Measurements from ENCODE around the gene WNT5A. TPM values are rescaled to one million over a fixed set of nuclear protein-coding genes. Genes with fewer than 3 reads are reported as not detected.

WNT5A gene
- total and polyA plus RNA-seq, 2 of the 4 experiments (the other 2 are of a cell fraction) = 224 to 231 TPM

GRCh38 chr3:55481744-55482495 is 5.2 kb downstream of the WNT5A start (continued):
- TF ChIP-seq, protein P1, sequence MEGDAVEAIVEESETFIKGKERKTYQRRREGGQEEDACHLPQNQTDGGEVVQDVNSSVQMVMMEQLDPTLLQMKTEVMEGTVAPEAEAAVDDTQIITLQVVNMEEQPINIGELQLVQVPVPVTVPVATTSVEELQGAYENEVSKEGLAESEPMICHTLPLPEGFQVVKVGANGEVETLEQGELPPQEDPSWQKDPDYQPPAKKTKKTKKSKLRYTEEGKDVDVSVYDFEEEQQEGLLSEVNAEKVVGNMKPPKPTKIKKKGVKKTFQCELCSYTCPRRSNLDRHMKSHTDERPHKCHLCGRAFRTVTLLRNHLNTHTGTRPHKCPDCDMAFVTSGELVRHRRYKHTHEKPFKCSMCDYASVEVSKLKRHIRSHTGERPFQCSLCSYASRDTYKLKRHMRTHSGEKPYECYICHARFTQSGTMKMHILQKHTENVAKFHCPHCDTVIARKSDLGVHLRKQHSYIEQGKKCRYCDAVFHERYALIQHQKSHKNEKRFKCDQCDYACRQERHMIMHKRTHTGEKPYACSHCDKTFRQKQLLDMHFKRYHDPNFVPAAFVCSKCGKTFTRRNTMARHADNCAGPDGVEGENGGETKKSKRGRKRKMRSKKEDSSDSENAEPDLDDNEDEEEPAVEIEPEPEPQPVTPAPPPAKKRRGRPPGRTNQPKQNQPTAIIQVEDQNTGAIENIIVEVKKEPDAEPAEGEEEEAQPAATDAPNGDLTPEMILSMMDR (conservative IDR thresholded peaks at IDR 0.05; ENCODE audit: low read depth, low read length) = peak; percentile 23; the same call in 1 of the 2 replicates
- TF ChIP-seq BHLHE40 (IDR thresholded peaks at IDR 0.05; ENCODE audit: low read depth, low read length) (no peak), CHD1 (IDR thresholded peaks at IDR 0.05; ENCODE audit: low read depth, low read length) (no peak), RFX5 (IDR thresholded peaks at IDR 0.05; ENCODE audit: low read depth, low read length) (no peak), MAZ (IDR thresholded peaks at IDR 0.05; ENCODE audit: borderline replicate concordance, low read depth, low read length) (0 out of 2 replicates have a peak, but pooled peaks have one; percentile 8), MAFK (IDR thresholded peaks at IDR 0.05; ENCODE audit: low read depth, low read length) (no peak)

All from IMR-90 (cell line).